ENCODE measurements around the gene PHACTR3.

The PHACTR3 gene

DNA sequence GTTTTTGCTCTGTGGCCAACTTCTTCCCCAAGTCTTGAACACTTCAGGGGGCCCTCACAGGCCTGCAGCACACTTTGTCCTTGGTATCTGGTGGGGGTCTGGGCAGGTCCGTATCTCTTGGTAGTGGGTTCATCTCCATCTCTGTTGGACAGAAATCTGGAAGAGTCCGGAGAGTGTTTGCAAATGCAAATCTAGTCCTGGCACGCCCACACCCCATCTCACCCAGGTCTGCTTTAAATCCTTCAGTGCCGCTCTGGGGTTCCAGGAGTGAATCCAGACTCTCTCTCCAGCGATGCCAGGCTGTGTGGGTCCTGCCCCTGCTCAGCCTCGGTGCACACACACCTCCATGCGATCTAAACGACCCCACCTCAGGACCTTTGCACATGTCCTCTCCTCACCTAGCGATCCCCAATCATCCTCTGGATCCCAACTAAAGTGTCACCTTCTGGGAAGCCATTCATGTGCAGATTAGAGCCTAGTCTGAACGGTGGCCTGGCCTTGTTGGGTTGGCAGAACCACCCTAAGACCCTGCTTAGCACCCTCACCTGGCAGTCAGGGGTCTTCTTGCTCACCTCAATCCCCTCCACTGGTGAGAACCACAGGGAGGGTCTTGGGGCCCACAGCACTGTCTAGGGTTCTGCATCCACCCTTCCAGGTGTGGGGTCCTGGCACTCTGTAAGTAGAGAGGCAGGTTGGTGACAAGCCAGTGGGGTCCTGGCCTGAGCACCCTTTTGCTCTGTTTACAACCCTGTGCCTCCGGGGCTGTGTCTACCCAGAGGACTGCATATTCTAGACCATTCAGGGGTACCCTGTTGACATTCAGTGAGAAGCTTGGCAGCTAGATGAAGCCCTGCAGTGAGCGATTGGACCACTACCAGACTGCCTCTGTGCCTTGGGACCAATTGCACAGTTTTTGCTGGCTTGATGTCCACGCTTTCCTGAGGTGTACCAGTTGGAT, 228.3 kb downstream of the PHACTR3 start:
- no peak for DNase-seq (ENCODE audit: low read depth)
- TF ChIP-seq, protein P1, sequence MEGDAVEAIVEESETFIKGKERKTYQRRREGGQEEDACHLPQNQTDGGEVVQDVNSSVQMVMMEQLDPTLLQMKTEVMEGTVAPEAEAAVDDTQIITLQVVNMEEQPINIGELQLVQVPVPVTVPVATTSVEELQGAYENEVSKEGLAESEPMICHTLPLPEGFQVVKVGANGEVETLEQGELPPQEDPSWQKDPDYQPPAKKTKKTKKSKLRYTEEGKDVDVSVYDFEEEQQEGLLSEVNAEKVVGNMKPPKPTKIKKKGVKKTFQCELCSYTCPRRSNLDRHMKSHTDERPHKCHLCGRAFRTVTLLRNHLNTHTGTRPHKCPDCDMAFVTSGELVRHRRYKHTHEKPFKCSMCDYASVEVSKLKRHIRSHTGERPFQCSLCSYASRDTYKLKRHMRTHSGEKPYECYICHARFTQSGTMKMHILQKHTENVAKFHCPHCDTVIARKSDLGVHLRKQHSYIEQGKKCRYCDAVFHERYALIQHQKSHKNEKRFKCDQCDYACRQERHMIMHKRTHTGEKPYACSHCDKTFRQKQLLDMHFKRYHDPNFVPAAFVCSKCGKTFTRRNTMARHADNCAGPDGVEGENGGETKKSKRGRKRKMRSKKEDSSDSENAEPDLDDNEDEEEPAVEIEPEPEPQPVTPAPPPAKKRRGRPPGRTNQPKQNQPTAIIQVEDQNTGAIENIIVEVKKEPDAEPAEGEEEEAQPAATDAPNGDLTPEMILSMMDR (IDR thresholded peaks at IDR 0.05; ENCODE audit: low read depth, low read length, missing control alignments) = no peak
- H3K4me3 ChIP-seq (ENCODE audit: low read depth, low read length) = no peak overlapping the region

DNA sequence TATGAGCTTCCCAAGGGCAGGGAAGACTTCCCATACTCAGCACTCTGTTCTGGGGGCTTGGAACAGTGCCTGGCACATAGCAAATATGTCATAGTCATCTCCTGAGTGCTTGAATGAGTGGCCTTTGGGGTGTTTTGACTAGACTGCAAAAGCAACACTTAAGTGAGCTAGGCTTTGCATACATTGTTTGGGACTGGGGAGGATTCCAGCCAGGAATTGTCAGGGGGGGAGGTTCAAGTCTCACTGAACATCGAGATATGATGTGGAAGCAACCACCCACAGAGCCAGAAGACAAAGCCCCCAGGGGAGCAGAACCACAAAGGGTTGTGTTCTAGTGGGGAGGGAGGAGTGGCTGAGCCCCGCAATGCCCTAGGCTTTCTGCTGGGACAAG, 230.7 kb downstream of the PHACTR3 start:
- TF ChIP-seq, protein P1 (IDR thresholded peaks at IDR 0.05; ENCODE audit: low read depth, low read length, missing control alignments) = no peak
- DNase-seq (ENCODE audit: low read depth) = no peak
- H3K4me3 ChIP-seq (ENCODE audit: low read depth, low read length) = no peak overlapping the region

DNA sequence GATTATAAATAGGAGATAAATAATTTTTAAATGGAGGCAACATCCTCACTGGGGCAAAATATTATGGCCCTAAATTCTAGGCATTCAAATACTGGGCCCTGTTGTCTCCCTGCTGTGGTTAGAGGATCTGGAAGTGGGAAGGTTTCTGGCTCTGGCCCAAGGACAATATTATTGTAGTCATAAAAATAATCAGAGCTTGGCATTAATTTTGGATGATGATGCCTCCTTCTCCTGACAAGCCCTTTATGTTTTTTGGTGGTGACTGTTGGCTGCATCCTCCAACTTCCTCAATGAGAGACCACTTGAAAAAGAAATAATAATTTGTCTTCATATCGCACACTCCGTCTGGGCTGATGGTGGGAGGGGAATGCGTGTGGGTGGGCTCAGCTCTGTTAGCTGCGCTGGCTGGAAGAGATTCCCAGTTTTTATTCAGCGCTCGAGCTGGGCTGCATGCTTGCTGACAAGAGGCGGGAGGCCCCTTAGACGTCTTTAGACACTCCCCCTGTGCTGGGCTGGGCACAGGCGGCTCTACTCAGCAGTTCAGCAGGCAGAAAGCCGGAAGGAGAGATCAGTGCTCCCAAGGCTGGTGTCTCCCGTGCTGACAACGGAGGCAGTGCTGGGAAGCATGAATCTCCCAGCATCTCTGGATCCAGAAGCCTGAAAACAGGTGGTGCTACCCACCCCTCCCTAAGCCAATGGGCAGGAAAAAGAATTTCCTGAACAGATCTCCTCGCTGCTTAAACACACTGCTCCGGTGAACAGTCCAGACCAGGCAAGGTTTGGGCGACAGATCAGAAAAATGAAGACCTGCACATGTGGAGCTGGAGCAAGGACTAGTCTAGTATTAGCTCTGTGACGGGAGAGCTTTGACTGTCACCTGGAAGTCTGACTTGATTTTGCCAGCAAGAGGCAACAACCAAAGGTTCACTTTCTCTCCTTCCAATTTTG, 231.4 kb downstream of the PHACTR3 start:
- no peak overlapping the region for H3K4me3 ChIP-seq (ENCODE audit: low read depth, low read length)
- DNase-seq (ENCODE audit: low read depth) = no peak
- TF ChIP-seq, protein P1 (IDR thresholded peaks at IDR 0.05; ENCODE audit: low read depth, low read length, missing control alignments) = no peak

DNA sequence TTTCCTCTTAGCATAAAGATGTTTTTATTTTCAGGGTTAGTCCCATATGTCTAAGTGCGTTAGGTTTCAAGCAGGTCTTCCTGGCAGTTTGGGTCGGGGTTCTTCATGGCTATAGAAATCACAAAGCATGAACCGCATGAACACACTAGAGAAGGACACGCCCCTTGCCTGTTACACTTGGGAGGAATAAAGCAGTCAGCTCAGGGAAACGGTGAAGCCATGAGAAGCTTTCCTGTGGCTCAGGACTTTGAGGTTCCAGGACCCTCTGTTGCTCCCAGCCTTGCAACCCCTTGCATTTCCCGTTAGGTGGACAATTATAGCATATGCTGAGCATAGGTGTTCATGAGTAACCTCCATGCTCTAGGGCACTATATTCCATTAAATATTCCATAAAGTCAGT, 232.4 kb downstream of the PHACTR3 start:
- DNase-seq (ENCODE audit: low read depth) = no peak
- TF ChIP-seq, protein P1 (IDR thresholded peaks at IDR 0.05; ENCODE audit: low read depth, low read length, missing control alignments) = no peak

DNA sequence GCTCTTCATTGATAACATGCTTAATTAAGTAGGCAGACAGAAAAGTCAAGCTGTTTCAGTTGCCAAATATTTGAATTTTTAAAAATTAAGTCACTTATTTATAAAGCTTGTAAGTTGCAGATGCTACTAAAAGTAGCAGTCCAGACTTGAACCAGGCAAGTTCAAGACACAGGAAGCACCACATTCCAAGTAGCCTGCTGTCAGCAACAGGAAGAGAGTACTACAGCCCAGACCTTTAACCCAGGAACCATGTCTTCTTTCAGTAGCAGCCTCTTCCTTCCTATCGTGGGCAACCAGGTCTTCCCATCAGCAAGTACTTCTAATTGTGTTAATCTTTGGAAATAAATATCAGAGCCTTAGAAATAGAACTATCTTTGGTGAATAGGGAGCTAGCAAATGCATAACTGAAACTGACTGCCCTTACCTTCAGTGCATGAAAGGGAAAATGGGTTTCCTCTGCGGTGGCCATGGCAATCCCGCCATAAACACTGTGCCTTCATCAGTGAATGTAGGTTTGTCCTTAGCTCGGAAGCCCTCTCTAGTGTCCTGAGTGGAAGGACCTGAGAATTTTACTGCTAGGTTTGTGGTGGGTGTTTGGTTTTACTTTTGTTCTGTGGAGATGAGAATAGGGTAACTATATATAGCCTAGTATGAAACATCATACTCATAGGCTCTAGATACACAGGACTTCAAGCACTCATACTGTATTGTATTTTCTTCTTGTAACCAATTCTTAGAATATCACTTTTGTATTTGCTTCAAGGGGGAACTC, 233.5 kb downstream of the PHACTR3 start:
- DNase-seq (ENCODE audit: low read depth) = no peak
- no peak overlapping the region for H3K4me3 ChIP-seq (ENCODE audit: low read depth, low read length)
- TF ChIP-seq, protein P1 (IDR thresholded peaks at IDR 0.05; ENCODE audit: low read depth, low read length, missing control alignments) = no peak

More for the DNA sequence above, 232.4 kb downstream of the PHACTR3 start:
- H3K4me3 ChIP-seq (ENCODE audit: low read depth, low read length) = no peak overlapping the region

DNA sequence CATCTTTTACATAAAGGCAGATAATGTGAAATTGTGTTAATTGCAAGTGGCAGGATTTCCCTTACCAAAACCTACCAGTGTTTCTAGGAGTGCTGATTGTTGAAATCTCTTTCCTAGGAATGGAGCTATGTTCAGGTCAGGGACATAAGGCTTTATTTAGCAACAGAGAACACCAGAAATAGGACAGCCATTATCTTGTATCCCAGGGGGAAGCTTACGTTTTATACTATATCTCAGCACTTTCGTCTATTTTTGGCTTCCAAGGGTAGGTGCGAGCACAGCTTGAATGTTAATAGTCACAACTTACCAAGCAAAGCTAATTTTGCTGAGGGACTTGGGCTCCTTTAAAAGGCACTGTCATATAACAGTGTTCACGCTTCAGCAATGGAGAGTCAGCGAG, 235.1 kb downstream of the PHACTR3 start:
- TF ChIP-seq, protein P1 (IDR thresholded peaks at IDR 0.05; ENCODE audit: low read depth, low read length, missing control alignments) = no peak
- H3K4me3 ChIP-seq (ENCODE audit: low read depth, low read length) = no peak overlapping the region
- DNase-seq (ENCODE audit: low read depth) = no peak

Data from GM12864 (cell line).